HepG2 (cell line): ENCODE measurements around the gene CASKIN1. TPM values are rescaled to one million over a fixed set of nuclear protein-coding genes. Genes with fewer than 3 reads are reported as not detected.

ENCODE experiments used
- CCAR2 ChIP-seq: fragments of 200-400 bp; formaldehyde crosslinking; optimal IDR thresholded peaks from 2 replicates; pipeline ENCODE3; 2018; ENCODE audit warnings: low read depth, mild to moderate bottlenecking, low read length, moderate library complexity
- CTCF ChIP-seq: sonication (generic); formaldehyde crosslinking; IDR thresholded peaks from 2 replicates; pipeline ENCODE4 v1.5.0; 2020; ENCODE audit warnings: mild to moderate bottlenecking, missing genetic modification reagents, moderate library complexity
- DNMT1 ChIP-seq: sonication (generic); formaldehyde crosslinking; IDR thresholded peaks from 2 replicates; pipeline ENCODE4 v1.5.1; 2020; ENCODE audit warnings: mild to moderate bottlenecking, missing genetic modification reagents
- IRF1 ChIP-seq: sonication (generic); formaldehyde crosslinking; IDR thresholded peaks from 2 replicates; pipeline ENCODE4 v1.4.0; 2020; ENCODE audit warnings: low read depth, mild to moderate bottlenecking, missing genetic modification reagents
- JDP2 ChIP-seq: sonication (generic); formaldehyde crosslinking; IDR thresholded peaks from 2 replicates; pipeline ENCODE4 v1.8.1; 2022; ENCODE audit warnings: missing genetic modification reagents, borderline replicate concordance
- NFE2L2 ChIP-seq: fragments of 150-350 bp; IDR thresholded peaks from 2 replicates; pipeline ENCODE4 v1.6.1; 2014; ENCODE audit warnings: low read length
- NR3C1 ChIP-seq: sonication (generic); formaldehyde crosslinking; IDR thresholded peaks from 2 replicates; pipeline ENCODE4 v1.4.0; 2020; ENCODE audit warnings: missing genetic modification reagents
- RELA ChIP-seq: sonication (generic); formaldehyde crosslinking; IDR thresholded peaks from 2 replicates; pipeline ENCODE4 v1.4.0; 2020; ENCODE audit warnings: missing genetic modification reagents
- REPIN1 ChIP-seq: sonication (generic); formaldehyde crosslinking; IDR thresholded peaks from 2 replicates; pipeline ENCODE4 v1.8.0; 2022; ENCODE audit warnings: missing genetic modification reagents, low read depth, mild to moderate bottlenecking, borderline replicate concordance
- SNAI1 ChIP-seq: sonication (generic); formaldehyde crosslinking; IDR thresholded peaks from 2 replicates; pipeline ENCODE4 v1.5.0; 2020; ENCODE audit warnings: mild to moderate bottlenecking, missing genetic modification reagents, borderline replicate concordance
- SP4 ChIP-seq: sonication (generic); formaldehyde crosslinking; IDR thresholded peaks from 2 replicates; pipeline ENCODE4 v1.8.1; 2023; ENCODE audit warnings: mild to moderate bottlenecking, missing genetic modification reagents
- SP5 ChIP-seq: IDR thresholded peaks from 2 replicates; pipeline ENCODE4 v1.6.1; 2016; ENCODE audit warnings: low read depth, borderline replicate concordance
- SRSF9 ChIP-seq: fragments of 200-400 bp; formaldehyde crosslinking; IDR thresholded peaks from 2 replicates; pipeline ENCODE4 v1.6.1; 2018; ENCODE audit warnings: borderline replicate concordance, mild to moderate bottlenecking, low read depth, low read length; ENCODE audit not compliant: insufficient read depth, poor library complexity, severe bottlenecking
- TAF1 ChIP-seq: sonication (generic); formaldehyde crosslinking; IDR thresholded peaks from 2 replicates; pipeline ENCODE4 v1.4.0; 2020; ENCODE audit warnings: missing genetic modification reagents
- TCF7L2 ChIP-seq: IDR thresholded peaks from 2 replicates; pipeline ENCODE4 v1.6.1; 2011; ENCODE audit warnings: mild to moderate bottlenecking, low read depth, low read length, moderate library complexity
- TRAFD1 ChIP-seq: sonication (generic); formaldehyde crosslinking; IDR thresholded peaks from 2 replicates; pipeline ENCODE4 v1.5.1; 2020; ENCODE audit warnings: missing genetic modification reagents, mild to moderate bottlenecking, borderline replicate concordance
- ZFAT ChIP-seq: sonication (generic); formaldehyde crosslinking; conservative IDR thresholded peaks from 2 replicates; pipeline ENCODE4 v1.8.1; 2023; ENCODE audit warnings: missing genetic modification reagents, inconsistent platforms
- ZFP90 ChIP-seq: sonication (generic); formaldehyde crosslinking; IDR thresholded peaks from 2 replicates; pipeline ENCODE4 v1.8.0; 2022; ENCODE audit warnings: missing genetic modification reagents, mild to moderate bottlenecking, inconsistent platforms, borderline replicate concordance
- ZKSCAN1 ChIP-seq: fragments of 150-350 bp; IDR thresholded peaks from 2 replicates; pipeline ENCODE4 v1.6.1; 2014; ENCODE audit warnings: low read length
- ZNF17 ChIP-seq: sonication (generic); formaldehyde crosslinking; IDR thresholded peaks from 2 replicates; pipeline ENCODE4 v1.5.0; 2020; ENCODE audit warnings: mild to moderate bottlenecking, missing genetic modification reagents
- ZNF205 ChIP-seq: IDR thresholded peaks from 2 replicates; pipeline ENCODE4 v1.6.1; 2018; ENCODE audit warnings: missing biosample characterization, missing genetic modification reagents
- ZNF274 ChIP-seq: sonication (generic); formaldehyde crosslinking; IDR thresholded peaks from 2 replicates; pipeline ENCODE4 v1.5.1; 2020; ENCODE audit warnings: mild to moderate bottlenecking, missing genetic modification reagents
- ZNF382 ChIP-seq: sonication (generic); formaldehyde crosslinking; IDR thresholded peaks from 2 replicates; pipeline ENCODE4 v1.5.0; 2020; ENCODE audit warnings: missing genetic modification reagents, mild to moderate bottlenecking, borderline replicate concordance
- ZNF460 ChIP-seq: sonication (generic); formaldehyde crosslinking; IDR thresholded peaks from 2 replicates; pipeline ENCODE4 v1.5.1; 2020; ENCODE audit warnings: missing genetic modification reagents, mild to moderate bottlenecking, borderline replicate concordance
- polyA plus RNA-seq, 8 experiments: library from polyadenylated mRNA; depleted of rRNA in 3 of 8; stranded (reverse) in 7 of 8; unstranded in 1 of 8; fragments of >200 nt; fragmentation: Illumina TruSeq in 4 of 8; extraction: Trizol in 4 of 8; gene quantifications; 2 replicates each; pipeline versions ENCODE4 v1.2.1 to v1.2.3, GENCODE V29; 2011 to 2016; ENCODE audit warnings: low read depth in 4 of 8, missing spikeins in 1 of 8, mixed read lengths in 1 of 8; ENCODE audit not compliant: insufficient read depth in 1 of 8
- total RNA-seq, 5 experiments: library from RNA; depleted of rRNA; stranded (reverse); fragments of >200 nt; fragmentation: Illumina TruSeq; extraction: Trizol; gene quantifications; 2 replicates each; pipeline ENCODE4 v1.2.3, GENCODE V29; 2016; ENCODE audit warnings: low read depth in 1 of 5
- TF ChIP-seq, protein P1 (sequence below): sonication (generic); formaldehyde crosslinking; IDR thresholded peaks from 2 replicates; pipeline ENCODE4 v1.4.0; 2020; ENCODE audit warnings: missing genetic modification reagents, low read depth, mild to moderate bottlenecking, borderline replicate concordance

The CASKIN1 gene
- total and polyA plus RNA-seq, 2 of the 13 experiments (the other 11 are each of a cell fraction or from before 2014, with no cell fraction given) = 1.2 to 2.2 TPM

DNA sequence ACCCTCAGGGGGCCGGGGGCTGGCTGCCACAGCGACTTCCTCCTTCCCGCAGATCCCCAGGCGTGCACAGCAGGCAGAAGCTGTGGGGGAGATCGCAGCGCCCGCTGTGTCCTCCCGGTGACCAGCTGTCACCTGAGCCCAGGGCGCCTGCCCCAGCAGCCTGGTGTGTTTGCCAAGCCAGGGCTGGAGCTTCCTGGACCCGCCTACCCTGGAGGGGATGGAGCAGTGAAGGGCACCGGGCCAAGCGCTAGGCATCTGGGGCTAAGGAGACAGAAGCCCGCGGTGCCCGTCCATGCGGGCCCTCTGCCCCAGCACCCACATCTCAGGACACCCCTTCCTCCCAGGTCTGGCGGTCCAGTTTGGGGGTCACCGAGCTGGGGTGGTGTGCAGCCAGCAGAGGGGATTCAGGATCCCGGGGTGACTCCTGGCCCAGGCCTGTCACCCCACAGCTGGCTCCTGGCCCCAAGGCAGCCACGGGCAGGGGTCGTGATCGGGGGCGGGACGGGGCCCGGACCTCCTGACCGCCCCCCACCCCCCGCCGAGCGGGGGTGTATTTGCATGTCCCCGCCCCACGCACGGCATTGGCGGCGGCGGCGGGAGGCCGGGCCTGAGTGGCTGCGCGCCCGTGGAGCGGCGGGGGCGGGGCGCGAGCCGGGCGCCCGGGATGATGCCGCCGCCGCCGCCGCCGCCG lies 48.3 kb downstream of the CASKIN1 start, which contains the start of gene RAB26 (continued):
- no peak for TF ChIP-seq IRF1 (CRISPR knock-in tag)
- no peak for TF ChIP-seq CCAR2
- TF ChIP-seq TCF7L2 = no peak
- TF ChIP-seq SNAI1 (CRISPR knock-in tag) = no peak
- TF ChIP-seq NR3C1 (CRISPR knock-in tag) = no peak
- TF ChIP-seq NFE2L2 = no peak
- no peak for TF ChIP-seq ZFAT
- no peak for TF ChIP-seq TRAFD1
- TF ChIP-seq, protein P1, sequence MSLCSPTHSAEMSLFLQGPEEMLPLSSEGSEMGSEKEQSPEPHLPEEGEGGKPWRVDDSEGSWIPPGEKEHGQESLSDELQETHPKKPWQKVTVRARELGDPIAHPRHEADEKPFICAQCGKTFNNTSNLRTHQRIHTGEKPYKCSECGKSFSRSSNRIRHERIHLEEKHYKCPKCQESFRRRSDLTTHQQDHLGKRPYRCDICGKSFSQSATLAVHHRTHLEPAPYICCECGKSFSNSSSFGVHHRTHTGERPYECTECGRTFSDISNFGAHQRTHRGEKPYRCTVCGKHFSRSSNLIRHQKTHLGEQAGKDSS (CRISPR knock-in tag) = peak; percentile 24; the same call in 1 of the 2 replicates
- no peak for TF ChIP-seq ZNF460 (CRISPR knock-in tag)
- TF ChIP-seq ZNF382 = no peak
- peak; percentile 31 for TF ChIP-seq CTCF (CRISPR knock-in tag)
- TF ChIP-seq SRSF9 = no peak
- TF ChIP-seq JDP2 = no peak
- no peak for TF ChIP-seq ZKSCAN1
- TF ChIP-seq ZNF274 = no peak
- TF ChIP-seq SP4 (CRISPR knock-in tag) = 0 out of 2 replicates have a peak, but pooled peaks have one; percentile 17
- TF ChIP-seq TAF1 (CRISPR knock-in tag) = no peak; the same call in 1 of the 2 replicates
- TF ChIP-seq RELA = no peak
- 0 out of 2 replicates have a peak, but pooled peaks have one; percentile 33 for TF ChIP-seq ZFP90
- TF ChIP-seq ZNF17 = no peak
- TF ChIP-seq SP5 (CRISPR knock-in tag) = peak; percentile 73
- TF ChIP-seq ZNF205 (CRISPR knock-in tag) = 0 out of 2 replicates have a peak, but pooled peaks have one; percentile 22
- TF ChIP-seq REPIN1 = no peak
- TF ChIP-seq DNMT1 (CRISPR knock-in tag) = no peak
